RPMI8226 (cell line): ENCODE measurements around the gene ERG.

Experiments
- DNase-seq: peaks from one replicate; pipeline ENCODE4 v3.0.0-alpha.2; 2015

The ERG gene

DNA sequence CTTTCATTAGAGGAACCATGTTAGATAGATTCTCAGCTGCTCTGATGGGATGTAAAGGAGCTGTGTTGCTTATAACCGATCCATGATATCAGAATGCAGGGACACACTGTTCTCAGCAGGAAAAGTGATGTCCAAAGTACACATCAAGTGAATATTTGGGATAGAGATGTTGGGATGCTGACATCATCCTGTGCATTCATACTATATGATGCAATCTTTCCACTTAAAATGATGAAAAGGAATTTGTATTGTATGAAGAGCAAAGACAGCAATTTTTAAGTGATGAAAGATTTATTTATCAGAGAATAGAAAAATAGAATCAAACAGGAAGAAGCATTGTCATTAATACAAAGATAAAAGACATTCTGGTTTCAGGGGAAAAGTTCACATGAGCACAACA, 110.1 kb downstream of the ERG start:
- DNase-seq: no peak

GRCh38 chr21:38386967-38387366, 111.3 kb downstream of the ERG start:
- no peak for DNase-seq

DNA sequence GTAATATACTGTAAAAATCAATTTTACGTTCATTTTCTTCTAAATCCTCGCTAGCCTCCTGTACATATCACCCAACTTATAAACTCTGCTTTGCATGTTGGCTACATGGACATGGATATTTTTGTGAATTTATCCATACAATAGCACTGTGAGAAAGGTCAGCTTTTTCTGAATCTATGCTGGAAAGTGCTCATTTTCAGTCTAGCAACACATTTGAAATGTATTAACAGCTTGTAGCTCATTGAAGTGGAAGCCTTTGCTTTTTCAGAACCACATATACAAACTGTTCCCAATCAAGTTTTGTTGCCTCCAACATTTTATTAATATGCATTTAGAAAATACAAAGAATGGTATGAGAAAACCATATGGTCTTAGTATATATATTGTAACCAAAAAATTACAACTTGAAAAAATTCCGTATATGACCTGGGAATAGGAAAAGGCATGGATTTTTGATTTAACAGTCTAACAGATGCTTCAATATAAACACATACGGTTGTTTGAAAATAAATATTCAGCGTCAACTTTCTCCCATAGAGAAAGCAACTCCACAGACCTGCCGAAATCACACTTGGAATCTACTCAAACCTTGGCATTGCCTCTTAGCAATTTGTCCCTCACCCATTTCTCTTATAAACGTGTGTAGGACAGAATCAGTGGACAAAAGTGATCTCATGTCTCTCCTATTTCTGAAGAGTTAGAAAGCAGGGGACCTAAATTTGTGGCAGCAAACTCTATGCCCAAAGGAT, 112.7 kb downstream of the ERG start:
- no peak for DNase-seq

- DNase-seq: no peak
Measured at GRCh38 chr21:38384675-38385426, 113.4 kb downstream of the ERG start.

GRCh38 chr21:38384238-38384560, 114.1 kb downstream of the ERG start:
- DNase-seq: no peak

DNA sequence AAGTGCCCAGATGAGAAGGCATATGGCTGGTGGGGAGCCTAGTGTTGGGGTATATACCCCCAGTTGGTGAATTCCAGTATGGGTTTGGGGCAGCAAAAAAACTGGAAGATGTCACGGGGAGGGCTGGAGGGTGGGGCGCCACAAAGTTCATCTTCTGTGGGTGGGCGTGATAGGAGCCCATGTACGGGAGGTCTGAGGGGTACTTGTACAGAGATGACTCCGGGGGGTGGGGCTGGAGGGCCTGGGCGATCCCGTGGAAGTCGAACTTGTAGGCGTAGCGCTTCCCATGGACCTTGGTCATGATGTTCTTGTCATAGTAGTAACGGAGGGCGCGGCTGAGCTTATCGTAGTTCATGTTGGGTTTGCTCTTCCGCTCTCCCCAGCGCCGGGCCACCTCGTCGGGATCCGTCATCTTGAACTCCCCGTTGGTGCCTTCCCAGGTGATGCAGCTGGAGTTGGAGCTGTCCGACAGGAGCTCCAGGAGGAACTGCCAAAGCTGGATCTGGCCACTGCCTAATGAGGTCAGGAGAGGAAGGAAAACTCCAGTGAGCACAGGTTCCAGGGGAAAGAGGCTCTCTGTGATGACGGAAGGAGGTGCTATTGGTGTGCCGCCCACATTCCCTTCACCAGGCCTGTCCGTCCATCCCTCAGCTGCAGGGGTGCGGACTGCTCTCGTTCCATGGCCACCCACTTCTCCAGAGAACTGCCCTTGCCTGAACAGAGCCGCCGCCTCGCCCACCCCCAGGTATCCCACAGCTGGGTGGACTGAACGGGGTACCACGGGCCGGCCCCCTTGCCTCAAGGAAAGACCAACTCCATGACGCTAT, 114.7 kb downstream of the ERG start:
- no peak for DNase-seq

- DNase-seq: peak; percentile 13
Measured at GRCh38 chr21:38380481-38381137, 117.7 kb downstream of the ERG start.

DNA sequence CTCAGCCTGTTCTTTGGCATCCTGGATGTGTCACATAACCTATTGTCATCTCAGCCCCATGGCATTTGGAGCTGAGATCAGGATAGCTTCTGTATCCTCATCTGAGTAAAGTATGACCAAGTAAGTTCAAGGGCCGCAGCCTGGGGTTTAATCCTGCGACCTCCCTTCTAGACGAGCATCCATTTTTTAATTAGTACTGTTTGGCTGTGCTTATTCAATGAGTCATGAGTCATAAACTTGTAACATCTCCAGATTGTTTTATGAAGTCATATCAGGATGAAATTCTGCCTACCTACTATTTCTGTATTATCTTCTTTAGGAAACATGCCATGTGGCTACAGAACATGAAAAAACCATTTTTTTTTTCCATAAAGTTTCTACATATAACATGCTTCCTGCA, 119.1 kb downstream of the ERG start:
- no peak for DNase-seq

DNA sequence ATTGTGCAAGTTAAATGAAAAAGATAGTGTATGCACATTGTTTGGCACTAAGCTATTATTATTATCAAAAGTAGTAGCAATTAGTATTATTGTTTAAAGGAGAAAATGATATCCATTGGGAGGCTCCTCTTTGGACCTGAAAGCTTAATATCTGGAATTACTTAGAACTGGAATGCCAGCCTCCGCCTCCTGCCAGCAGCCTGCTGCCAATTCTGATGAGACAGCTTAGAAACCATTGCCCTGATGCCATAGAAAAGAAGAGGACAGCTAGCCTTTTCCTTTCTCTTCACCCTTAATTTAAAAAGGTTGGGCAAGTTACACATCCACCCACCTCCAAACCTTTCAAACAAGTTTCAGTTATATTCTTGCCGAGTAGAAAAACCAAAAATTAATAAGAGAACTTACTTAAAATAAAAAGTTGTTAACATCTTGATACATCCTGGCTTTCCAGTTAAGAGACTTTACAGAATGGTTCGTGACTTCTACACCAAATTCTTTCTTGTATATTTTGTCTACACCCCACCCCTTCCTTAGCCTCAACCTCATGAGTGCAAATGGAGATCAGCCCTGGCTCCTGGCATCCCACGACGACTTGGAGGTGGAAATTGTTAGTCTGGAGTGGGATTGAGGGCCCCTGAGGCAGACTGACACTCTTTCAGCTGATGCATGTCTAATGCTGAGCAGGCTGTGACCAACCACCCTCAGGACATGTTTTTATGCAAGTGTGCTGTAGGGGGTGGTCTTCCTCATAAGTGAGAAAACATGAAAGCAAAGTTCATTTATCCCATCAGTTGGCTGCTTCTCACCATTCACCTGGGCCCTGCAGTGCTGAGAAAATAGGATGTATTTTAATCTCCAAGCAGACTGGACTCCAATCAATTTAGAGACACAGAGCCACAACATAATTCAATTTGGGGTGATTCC, 120.8 kb downstream of the ERG start:
- no peak for DNase-seq

GRCh38 chr21:38376693-38377092, 121.6 kb downstream of the ERG start:
- no peak for DNase-seq

GRCh38 chr21:38376235-38376634, 122.0 kb downstream of the ERG start:
- no peak for DNase-seq

DNA sequence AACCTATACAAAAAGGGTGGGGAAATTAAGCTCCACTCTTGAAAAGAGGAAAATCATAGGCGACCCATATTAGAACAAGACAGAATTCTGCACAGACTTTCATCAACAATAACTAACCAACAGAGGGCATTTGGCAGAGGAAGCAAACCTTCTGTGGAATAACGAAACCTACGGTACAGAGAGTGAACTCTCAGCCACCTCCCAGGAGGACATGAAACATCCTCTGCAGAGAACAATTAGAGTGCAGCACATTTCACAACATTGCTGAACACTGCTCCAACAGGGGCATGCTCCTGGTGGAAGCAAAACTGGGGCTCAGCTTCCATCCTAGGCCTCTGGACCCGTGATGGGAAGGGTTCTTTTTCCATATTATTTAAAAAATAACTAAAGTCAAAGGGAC, 130.6 kb downstream of the ERG start:
- DNase-seq: no peak

- DNase-seq: no peak
Measured at GRCh38 chr21:38365521-38365920, 132.8 kb downstream of the ERG start.

GRCh38 chr21:38363693-38364092, 134.6 kb downstream of the ERG start:
- no peak for DNase-seq

DNA sequence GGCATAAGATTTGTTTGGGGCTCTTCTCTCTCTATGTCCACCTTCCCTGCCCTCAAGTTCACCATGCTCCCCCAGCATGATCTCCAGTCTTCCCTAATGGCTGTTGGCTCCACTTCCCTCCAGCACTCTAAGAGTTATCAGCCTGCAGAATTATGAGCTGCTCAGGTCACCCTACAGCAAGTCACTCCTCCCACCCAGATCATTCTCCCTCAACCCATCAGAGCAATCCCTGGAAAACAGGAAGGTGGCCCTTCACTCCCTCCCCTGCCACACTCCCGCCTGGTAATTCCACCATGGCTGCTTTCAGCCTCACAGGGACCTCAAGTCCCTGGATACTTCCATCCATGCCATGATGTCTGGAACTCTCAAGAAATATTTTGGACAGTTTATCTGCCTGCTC, 137.0 kb downstream of the ERG start:
- no peak for DNase-seq

DNA sequence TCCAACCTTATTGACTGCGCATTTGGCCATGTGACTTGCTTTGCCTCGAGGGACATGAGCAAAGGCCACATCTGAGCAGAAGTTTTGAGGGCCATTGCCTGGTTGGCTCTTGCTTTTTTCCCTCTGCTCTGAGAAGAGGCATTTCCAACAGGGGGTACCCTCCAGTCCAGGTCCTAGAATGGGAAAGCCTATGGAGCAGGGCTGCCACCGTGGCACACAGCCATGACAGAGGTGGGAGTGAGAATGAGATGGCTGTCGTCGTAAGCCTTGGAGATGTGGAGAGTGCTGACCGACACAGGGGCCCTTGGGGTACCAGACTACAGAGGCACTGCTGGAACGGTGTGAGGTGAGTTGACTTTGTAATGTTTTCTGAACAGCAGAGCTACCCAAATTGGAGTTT, 138.4 kb downstream of the ERG start:
- no peak for DNase-seq

DNA sequence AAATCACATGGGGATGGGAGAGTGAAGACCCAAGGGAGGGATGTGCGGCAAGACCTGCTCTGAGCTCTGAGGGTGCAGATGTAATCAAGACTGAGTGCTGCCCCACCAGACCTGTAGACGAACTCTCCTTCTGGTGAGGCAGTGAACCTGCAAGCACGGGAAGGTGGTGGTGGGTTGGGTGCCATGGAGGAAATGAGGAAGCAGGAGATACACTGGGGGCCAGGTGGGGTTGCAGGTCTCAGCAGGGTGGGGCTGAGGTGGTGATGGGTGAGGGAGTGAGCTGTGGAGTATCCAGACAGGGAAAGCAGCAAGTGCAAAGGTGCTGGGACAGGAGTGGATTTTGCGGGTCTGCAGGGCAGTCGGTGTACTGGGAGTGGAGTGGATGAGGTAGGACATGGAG, 139.2 kb downstream of the ERG start:
- no peak for DNase-seq

- no peak for DNase-seq
Measured at GRCh38 chr21:38358666-38359065, 139.6 kb downstream of the ERG start.

- DNase-seq: no peak
Measured at GRCh38 chr21:38358098-38358497, 140.2 kb downstream of the ERG start.

- DNase-seq: no peak
Measured at GRCh38 chr21:38356883-38357625, 141.2 kb downstream of the ERG start.

GRCh38 chr21:38355992-38356781, 142.1 kb downstream of the ERG start:
- peak; percentile 81 for DNase-seq
